Fibroblast of mammary gland (primary cell): Measurements from ENCODE around the gene CBR1.

Experiments
- DNase-seq: peaks from one replicate; pipeline ENCODE4 v3.0.0-alpha.2; 2010; ENCODE audit warnings: low read depth
- H3K4me3 ChIP-seq: 2 replicates; pipeline ENCODE4 v1.5.1; 2011; ENCODE audit warnings: low read depth, mild to moderate bottlenecking, low read length, moderate library complexity; ENCODE audit not compliant: control insufficient read depth
- TF ChIP-seq, protein P1 (sequence below): conservative IDR thresholded peaks from 2 replicates; pipeline ENCODE4 v1.5.1; 2011; ENCODE audit warnings: low read depth, low read length, inconsistent platforms; ENCODE audit not compliant: control insufficient read depth, insufficient read depth

The CBR1 gene

GRCh38 chr21:36047139-36047538, 22.7 kb upstream of the CBR1 start:
- TF ChIP-seq, protein P1, sequence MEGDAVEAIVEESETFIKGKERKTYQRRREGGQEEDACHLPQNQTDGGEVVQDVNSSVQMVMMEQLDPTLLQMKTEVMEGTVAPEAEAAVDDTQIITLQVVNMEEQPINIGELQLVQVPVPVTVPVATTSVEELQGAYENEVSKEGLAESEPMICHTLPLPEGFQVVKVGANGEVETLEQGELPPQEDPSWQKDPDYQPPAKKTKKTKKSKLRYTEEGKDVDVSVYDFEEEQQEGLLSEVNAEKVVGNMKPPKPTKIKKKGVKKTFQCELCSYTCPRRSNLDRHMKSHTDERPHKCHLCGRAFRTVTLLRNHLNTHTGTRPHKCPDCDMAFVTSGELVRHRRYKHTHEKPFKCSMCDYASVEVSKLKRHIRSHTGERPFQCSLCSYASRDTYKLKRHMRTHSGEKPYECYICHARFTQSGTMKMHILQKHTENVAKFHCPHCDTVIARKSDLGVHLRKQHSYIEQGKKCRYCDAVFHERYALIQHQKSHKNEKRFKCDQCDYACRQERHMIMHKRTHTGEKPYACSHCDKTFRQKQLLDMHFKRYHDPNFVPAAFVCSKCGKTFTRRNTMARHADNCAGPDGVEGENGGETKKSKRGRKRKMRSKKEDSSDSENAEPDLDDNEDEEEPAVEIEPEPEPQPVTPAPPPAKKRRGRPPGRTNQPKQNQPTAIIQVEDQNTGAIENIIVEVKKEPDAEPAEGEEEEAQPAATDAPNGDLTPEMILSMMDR = no peak
- H3K4me3 ChIP-seq = no peak overlapping the region
- no peak for DNase-seq

DNA sequence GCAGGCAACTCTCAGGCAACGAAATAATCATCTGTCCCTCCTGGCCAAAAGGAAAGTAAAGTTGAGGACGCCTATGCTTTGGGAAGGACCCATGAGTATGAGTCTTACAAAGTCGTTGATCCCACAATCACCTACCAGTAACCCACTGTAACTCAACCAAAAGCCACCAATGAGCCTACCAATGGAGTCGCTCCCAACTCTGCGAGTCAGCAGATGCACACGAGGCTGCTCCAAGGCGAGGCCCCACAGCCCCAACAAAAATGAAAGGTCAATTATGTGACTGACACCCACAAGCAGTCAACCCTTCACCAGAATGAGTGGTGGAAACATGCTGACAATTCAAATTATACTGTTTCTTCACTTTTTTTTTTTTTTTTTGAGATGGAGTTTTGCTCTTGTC, 21.5 kb upstream of the CBR1 start:
- no peak for DNase-seq
- TF ChIP-seq, protein P1 = no peak
- H3K4me3 ChIP-seq = no peak overlapping the region

- no peak for DNase-seq
- no peak overlapping the region for H3K4me3 ChIP-seq
- TF ChIP-seq, protein P1 = no peak
Observed at GRCh38 chr21:36052860-36053714, 16.7 kb upstream of the CBR1 start.

- TF ChIP-seq, protein P1 = no peak
- DNase-seq = no peak
- no peak overlapping the region for H3K4me3 ChIP-seq
Observed at GRCh38 chr21:36053715-36054062, 16.1 kb upstream of the CBR1 start.

GRCh38 chr21:36055551-36055950, 14.3 kb upstream of the CBR1 start:
- TF ChIP-seq, protein P1 = no peak
- no peak overlapping the region for H3K4me3 ChIP-seq
- DNase-seq = no peak

GRCh38 chr21:36059823-36060158, 10.0 kb upstream of the CBR1 start:
- TF ChIP-seq, protein P1 = no peak
- DNase-seq = no peak
- H3K4me3 ChIP-seq = peak overlapping the region; percentile 94
